NCI-H2081 (cell line): ENCODE results near the gene S100B.
"Not testable (repeated sequence)": the region's sequence is repeated elsewhere in the genome, so short reads cannot be mapped to it uniquely, and the experiment has no call there.

Experiments used
- DNase-seq, 2 experiments: peaks; one replicate each; lab custom pipeline; 2025; lab: John Stamatoyannopoulos, UW

The S100B gene

GRCh38 chr21:46604975-46605766 lies at the start of gene S100B:
Gene S100B, minus strand, starts transcription at chr21:46605082. Its CDS starts 2,667 bp downstream, at chr21:46602415.
- DNase-seq: no peak

DNA sequence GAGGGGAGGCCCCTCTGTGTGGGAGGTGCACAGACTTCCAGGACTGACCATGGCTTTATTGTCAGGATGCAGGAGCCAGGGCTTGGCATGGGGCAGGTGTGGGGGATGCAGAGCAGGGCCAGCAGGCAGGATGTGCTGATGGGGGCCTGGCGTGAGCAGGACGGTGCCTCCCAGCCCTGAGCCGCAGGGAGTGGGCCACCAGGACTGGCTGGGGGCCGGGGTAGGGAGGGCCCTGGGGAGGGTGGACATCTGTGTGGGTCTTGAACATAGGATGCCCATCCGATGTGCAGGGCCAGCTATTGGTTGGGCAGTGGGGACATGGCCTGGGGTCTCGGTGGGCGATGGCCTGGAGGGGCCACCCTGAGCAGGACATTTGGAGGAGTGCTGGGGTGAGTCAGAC lies 46.2 kb upstream of the S100B start:
- no peak for DNase-seq

- no peak for DNase-seq
Observed at GRCh38 chr21:46650476-46651098, 45.7 kb upstream of the S100B start.

GRCh38 chr21:46649356-46649755 lies 44.5 kb upstream of the S100B start:
- no peak for DNase-seq

GRCh38 chr21:46648539-46648938 lies 43.7 kb upstream of the S100B start:
- no peak for DNase-seq

DNA sequence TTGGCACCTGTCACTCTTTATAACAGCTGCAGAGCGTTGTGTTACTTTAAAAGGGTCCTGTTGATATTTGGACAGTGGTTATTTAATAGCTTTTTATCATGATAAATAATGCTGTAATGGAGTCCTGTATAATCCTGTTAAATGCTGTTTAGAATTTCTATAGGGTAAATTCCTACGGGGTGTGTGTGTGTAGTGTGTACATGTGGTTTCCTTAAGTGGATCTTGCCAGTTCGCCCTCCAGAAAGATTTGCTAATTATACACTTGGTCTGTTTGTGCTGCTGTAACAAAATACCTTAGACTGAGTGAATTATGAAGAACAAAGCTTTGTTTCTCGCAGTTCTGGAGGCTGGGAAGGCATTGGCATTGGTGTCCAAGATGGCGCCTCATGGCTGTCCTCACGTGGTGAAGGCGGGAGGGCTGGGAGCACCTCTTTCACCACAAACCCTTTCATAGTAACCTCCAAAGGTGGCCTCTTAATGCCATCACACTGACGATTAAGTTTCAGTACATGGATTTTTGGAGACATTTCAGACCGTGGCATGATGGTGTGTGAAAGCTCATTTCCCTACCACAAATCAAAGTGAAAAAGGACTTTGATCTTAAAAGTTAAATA lies 41.8 kb upstream of the S100B start:
- DNase-seq: no peak

DNA sequence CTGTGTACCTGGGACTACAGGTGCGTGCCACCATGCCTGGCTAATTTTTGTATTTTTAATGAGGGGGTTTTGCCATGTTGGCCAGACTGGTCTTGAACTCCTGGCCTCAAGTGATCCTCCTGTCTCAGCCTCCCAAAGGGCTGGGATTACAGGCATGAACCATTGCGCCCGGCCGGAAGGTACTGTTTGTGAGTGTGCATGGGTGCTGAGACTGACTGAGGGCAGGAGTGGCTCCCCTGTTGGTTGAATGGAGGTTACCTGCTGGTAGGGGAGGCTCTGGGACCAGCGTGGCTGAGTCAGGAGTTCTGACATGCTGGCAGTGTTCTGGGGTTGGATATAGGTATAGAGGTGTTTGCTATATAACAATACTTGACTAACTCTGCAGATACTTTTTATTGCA lies 41.0 kb upstream of the S100B start:
- DNase-seq: no peak

DNA sequence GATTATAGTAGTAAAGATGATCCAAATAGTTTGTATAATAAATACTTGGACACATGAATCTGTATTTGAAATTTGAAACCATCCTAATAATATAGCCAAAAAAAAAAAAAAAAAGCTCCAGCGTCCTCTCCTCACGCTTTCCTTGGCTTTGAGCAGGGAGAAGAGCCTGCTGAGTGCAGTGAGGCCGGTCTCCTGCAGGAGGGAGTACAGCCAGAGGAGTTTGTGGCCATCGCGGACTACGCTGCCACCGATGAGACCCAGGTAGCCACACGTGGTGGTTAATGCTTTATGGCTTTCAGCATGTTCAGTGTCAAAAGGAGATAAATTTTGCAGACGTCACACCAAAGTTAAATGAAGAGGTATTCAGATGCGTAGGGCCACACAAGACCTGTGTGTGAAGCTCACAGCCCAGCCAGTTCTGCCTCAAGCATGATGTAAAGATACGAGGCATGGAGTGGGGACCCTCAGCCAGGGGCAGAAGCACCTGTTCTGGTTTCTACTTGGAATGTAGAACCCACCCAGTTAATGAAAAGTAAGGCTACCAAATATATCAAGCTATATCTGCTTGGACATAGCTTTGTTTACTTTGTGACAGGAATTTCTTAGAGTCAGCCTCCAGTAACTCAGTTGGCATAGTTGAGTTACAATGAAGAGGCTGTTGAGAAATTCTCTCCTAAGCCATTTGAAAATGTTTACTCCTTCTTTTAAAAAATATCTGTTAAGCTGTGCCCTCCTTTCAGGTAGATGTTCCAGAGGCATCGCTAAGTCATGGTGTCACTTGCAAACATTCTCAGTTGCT lies 38.7 kb upstream of the S100B start:
- DNase-seq: no peak

DNA sequence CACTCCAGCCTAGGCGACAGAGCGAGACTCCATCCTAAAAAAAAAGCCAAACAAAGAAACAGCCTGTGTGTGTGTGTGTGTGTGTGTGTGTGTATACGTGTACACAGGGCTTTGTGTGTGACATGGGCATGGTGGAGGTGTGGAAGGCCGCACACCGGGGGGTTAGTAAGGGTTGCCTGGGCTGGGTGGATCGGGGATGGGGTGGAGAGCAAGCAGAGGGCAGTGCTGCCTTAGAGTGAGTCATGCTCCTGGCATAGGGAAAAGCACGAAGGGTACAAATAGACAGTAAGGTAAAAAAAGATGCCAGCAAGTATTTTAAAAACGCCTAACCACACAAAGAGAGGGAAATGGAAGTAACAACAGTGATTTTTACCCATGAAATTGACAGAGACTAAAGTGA lies 36.8 kb upstream of the S100B start:
- no peak for DNase-seq

DNA sequence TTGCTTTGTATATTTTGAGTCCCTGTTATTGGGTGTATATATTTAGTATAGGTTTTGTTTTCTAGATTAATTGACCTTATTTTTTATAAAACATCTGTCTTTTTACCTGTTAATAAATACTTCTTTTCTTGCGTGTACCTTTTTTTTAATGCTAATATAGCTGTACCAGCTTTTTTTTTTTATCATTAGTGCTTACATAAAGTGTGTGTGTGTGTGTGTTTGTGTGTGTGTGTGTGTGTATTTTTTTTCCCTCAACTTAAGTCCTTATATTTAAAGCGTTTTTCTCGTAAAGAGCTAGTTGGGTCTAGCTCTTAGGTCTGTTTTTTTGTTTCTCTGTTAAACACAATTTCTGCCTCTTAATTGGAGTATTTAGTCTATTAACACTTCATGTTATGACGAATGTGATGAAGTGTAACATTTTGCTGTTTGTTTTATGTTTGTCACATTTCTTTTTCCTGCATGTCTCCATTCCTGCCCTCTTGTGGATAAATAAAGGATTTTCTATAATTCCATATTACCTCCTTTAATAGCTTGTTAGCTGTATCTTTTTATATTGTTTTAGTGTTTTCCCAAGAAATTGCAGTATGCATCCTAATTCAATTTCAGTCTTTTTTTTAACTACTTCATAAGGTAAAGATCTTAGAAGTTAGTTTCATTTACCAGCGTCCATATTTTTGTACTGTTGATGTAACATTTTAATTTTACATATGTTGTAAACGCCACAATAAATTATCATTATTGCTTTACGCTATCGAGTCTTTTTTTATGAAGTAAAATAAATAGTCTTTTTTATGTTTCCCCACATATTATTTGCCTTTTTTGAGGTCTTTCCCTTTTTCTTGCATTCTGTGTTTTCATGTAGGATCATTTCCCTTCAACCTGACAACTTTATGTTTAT lies 34.9 kb upstream of the S100B start:
- DNase-seq: no peak

DNA sequence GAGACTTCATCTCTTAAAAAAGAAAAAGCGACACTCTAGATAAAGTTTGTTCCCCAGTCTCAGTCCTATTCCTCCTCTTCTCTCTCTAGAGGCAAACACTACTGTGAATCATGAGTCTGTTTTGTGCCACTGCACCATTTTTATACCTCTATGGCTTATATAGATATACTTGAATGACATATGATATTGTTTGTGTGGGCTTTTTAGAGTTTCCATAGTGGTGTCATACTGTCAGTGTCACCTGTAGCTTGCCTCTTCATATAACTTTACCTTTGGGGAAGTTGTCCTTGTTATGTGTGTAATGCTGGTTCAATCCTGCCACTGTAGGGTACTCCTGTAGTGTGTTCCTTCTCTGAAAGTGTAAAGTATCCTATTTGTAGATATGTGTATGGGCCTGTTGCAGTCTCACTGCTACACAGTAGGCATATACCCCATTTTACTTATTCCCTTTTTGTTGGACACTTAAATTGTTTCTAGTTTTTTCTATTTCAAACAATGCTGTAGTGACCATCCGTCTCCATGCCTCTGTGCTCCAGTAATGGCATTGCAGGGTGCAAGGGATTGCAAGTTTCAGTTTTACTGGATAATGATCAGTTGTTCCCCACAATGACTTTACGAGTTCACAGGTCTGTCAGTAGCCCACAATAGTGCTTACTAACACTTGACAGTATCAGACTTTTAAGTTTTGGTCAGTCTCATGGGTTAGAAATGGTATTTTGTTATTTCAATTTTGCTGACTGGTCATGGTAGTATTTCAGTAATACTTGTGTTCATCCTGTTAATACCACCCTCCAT lies 33.3 kb upstream of the S100B start:
- DNase-seq: no peak

GRCh38 chr21:46636550-46637285 lies 31.8 kb upstream of the S100B start:
- no peak for DNase-seq

GRCh38 chr21:46636181-46636512 lies 31.3 kb upstream of the S100B start:
- no peak for DNase-seq

DNA sequence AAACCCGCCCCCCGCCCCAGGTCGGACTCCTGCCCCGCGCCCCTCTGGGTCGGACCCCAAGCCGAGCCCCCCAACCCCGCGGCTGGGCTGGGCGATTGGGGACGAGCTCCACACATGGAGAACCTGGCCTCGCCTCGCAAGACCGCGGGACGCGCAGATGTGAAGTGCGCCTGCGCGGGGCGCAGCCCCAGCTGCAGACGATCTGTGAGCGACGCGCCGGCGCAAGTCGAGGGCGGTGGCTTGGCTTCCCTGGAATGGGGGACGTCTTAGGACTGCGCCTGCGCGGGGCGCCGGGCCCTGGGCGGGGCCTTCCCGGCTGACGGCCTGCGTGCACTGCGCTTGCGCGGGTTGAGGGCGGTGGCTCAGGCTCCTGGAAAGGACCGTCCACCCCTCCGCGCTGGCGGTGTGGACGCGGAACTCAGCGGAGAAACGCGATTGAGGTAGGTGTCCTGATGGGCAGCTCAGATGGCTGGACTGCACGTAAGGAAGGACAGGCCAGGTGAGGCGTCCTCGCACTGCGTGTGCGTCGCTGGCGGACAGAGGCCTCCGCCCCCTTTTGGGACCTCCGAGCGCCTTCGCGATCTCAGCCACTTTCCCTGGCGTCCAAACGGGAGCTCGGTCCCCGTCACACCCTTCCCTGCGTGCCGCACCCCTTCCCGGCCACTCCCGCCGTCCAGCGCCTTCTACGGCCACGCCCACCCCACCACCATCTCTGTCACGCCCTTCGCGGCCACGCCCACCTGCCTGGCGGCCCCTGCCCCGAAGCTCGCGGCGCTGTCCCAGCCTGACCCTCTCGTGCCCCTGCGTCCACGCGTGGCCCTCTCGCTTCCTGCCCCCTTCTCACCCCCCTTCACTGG lies 30.7 kb upstream of the S100B start, which contains the start of gene PRMT2:
TSS of gene PRMT2 (plus strand) at position 351 of the 857 bp plus-strand sequence. CDS start 1,278 bp downstream, outside the sequence.
- DNase-seq: peak; percentile 93

GRCh38 chr21:46634966-46635323 lies 30.1 kb upstream of the S100B start:
- peak; percentile 45 to 71 for DNase-seq

DNA sequence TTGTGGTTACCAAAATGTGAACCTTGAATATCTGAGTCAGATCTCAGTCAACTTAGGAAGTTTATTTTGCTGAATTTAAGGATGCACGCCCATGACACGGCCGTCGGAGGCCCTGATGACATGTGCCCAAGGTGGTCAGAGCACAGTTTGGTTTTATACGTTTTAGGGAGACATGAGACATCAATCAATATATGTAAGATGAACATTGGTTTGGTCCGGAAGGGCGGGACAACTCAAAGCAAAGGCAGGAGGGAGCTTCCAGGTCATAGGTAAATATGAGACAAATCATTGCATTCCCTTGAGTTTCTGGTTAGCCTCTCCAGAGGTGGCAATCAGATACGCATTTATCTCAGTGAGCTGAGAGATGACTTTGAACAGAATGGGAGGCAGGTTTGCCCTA lies 29.5 kb upstream of the S100B start:
- no peak for DNase-seq

- no peak for DNase-seq
Observed at GRCh38 chr21:46633566-46633965, 28.7 kb upstream of the S100B start.

- DNase-seq: not testable (repeated sequence)
Observed at GRCh38 chr21:46630915-46631314, 26.0 kb upstream of the S100B start.

DNA sequence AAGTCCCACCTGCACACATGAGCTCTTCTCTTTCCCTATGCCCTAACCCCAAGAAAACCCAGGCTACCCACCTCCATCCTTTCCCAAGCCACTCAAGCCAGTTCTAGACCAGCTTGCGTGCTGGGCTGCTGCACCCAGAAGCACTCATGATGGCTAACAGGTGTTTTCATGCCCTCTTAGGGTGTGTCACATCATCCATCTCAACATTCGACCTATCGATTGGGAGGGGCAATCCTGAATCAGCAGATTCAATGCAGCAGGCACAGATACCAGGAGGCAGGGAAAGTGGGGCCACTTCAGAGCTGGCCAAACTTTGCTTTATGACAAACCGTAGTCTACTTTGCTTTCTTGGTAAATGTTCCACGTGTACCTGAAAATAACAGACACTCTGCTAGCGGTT lies 24.0 kb upstream of the S100B start:
- DNase-seq: no peak
